Right lobe of liver (tissue), 6 donors: ENCODE results near the gene THSD8. TPM values are rescaled to one million over a fixed set of nuclear protein-coding genes. Genes with fewer than 3 reads are reported as not detected.
A peak's percentile ranks its signal among the peaks of the same experiment; 100 is the strongest.

Experiments
- ATAC-seq, 4 donors: fragments of 200-7000 bp; cut with Tn5 transposase; one replicate each; pipeline ENCODE4 v1.9.1; 2020; ENCODE audit warnings: mild to moderate bottlenecking in 4 of 4, moderate library complexity in 4 of 4
- DNase-seq, 3 donors: peaks; one replicate each; pipeline ENCODE4 v3.0.0-alpha.2; 2020
- H3K27ac ChIP-seq, 3 donors: fragments of 200-600 bp; one replicate each; pipeline ENCODE4 v1.8.0; 2022
- H3K27me3 ChIP-seq, 2 donors: fragments of 200-600 bp; one replicate each; pipeline ENCODE4 v1.8.0; 2022
- H3K36me3 ChIP-seq, 4 donors: fragments of 200-600 bp; sonication (generic) in 1 of 4; one replicate each; pipeline versions ENCODE4 v1.5.1 to v1.8.0; 2017 to 2022; ENCODE audit warnings: control low read depth in 1 of 4
- H3K4me1 ChIP-seq, 4 donors: fragments of 200-600 bp; sonication (generic) in 1 of 4; one replicate each; pipeline versions ENCODE4 v1.5.1 to v1.8.0; 2017 to 2022; ENCODE audit warnings: control low read depth in 1 of 4
- H3K4me3 ChIP-seq, 3 donors: fragments of 200-600 bp; one replicate each; pipeline ENCODE4 v1.8.0; 2022
- H3K9me3 ChIP-seq, 4 donors: fragments of 200-600 bp; sonication (generic) in 1 of 4; one replicate each; pipeline versions ENCODE4 v1.5.1 to v1.8.0; 2017 to 2022; ENCODE audit warnings: control low read depth in 1 of 4
- POLR2A ChIP-seq: fragments of 450-650 bp; IDR thresholded peaks from one replicate; pipeline ENCODE4 v1.6.1; 2017; ENCODE audit warnings: antibody characterized with exemption, mild to moderate bottlenecking
- whole genome bisulfite sequencing: methylation state at CpG from one replicate; pipeline ENCODE4 v1.1.6; 2018; ENCODE audit warnings: low coverage, low lambda C conversion rate; ENCODE audit not compliant: insufficient coverage; ENCODE audit errors: missing lambda C conversion rate; 5-methylcytosine and 5-hydroxymethylcytosine counted together
- intact Hi-C, 2 donors: fragments of 100-400 bp; cut with DNase I; formaldehyde crosslinking; loops; one replicate each; pipeline versions ENCODE4 v1.11.2 to v1.14.1; 2022
- total RNA-seq, 6 experiments: library from RNA; depleted of rRNA in 2 of 6; stranded (reverse); fragments of >200 nt in 2 of 6; fragmentation: NEBNext Ultra II Directional in 3 of 6; extraction: Animal tissue kit (Norgen Biotek cat#: 25700) in 3 of 6; gene quantifications; one replicate each; pipeline versions ENCODE4 v1.1.0 to v1.2.4, GENCODE V29; 2016 to 2023
- TF ChIP-seq, protein P1 (sequence below), 4 donors: fragments of 200-600 bp in 3 of 4; fragments of 450-650 bp in 1 of 4; IDR thresholded peaks; one replicate each; pipeline versions ENCODE4 v1.5.1 to v1.8.0; 2016 to 2022; ENCODE audit warnings: antibody characterized with exemption in 4 of 4, mild to moderate bottlenecking in 2 of 4
- donor health status: DM: no; HTN: yes; CAD: no.
- donor health status: DM: no; HTN: no; CAD: no.
- donor health status: DM: no; HTN: no; CAD: no.
- donor health status: DM: no; HTN: yes; CAD: no.
- donor health status: DM: no; HTN: yes; CAD: no.

THSD8 gene
- total RNA-seq, 6 experiments from 2014 or later: 0.62 to 2.0 (median 1.2) TPM; not detected in 1

DNA sequence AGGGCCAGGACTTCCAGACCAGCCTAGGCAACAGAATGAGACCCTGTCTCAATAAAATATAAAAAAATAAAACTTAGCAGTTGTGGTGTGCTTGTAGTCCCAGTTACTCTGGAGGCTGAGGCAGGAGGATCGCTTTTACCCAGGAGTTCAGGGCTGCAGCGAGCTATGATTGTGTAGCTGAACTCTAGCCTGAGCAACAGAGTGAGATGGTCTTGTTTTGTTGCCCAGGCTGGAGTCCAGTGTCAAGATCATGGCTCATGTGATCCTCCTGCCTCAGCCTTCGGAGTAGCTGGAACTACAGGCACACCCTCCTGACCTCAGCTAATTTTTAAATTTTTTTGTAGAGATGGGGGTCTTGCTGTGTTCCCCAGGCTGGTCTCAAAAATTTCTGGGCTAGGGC, 14.9 kb upstream of the THSD8 start:
- ATAC-seq: no peak
- H3K36me3 ChIP-seq: no peaks in the 10 kb centered on the region
- peaks cover 3 to 41% (median 20%) of the 10 kb centered on the region in 4 donors for H3K4me1 ChIP-seq
- WGBS: 57% methylated on average over 3 of the region's 3 CpGs
- no peaks in the 10 kb centered on the region for H3K9me3 ChIP-seq
- TF ChIP-seq, protein P1, sequence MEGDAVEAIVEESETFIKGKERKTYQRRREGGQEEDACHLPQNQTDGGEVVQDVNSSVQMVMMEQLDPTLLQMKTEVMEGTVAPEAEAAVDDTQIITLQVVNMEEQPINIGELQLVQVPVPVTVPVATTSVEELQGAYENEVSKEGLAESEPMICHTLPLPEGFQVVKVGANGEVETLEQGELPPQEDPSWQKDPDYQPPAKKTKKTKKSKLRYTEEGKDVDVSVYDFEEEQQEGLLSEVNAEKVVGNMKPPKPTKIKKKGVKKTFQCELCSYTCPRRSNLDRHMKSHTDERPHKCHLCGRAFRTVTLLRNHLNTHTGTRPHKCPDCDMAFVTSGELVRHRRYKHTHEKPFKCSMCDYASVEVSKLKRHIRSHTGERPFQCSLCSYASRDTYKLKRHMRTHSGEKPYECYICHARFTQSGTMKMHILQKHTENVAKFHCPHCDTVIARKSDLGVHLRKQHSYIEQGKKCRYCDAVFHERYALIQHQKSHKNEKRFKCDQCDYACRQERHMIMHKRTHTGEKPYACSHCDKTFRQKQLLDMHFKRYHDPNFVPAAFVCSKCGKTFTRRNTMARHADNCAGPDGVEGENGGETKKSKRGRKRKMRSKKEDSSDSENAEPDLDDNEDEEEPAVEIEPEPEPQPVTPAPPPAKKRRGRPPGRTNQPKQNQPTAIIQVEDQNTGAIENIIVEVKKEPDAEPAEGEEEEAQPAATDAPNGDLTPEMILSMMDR (IDR thresholded peaks at IDR 0.05): no peak
- no peak for TF ChIP-seq POLR2A
- H3K27me3 ChIP-seq: no peaks in the 10 kb centered on the region
- no peak overlapping the region for H3K4me3 ChIP-seq
- DNase-seq: peak in 2 of 3 donors; percentile 39 to 49
- intact Hi-C loops: no loop called here
- peak overlapping the region; percentile 53 to 100 (median 96) for H3K27ac ChIP-seq

DNA sequence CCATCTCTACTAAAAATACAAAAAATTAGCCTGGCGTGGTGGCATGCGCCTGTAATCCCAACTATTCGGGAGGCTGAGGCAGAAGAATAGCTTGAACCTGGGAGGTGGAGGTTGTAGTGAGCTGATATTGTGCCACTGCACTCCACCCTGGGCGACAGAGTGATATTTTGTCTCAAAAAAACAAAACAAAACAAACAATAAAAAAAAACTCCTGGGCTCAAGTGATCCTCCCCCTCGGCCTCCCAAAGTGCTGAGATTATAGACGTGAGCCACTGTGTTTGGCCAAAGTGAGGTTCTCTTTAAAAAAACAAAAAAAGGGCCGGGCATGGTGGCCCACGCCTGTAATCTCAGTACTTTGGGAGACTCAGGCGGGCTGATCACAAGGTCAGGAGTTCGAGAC, 14.4 kb upstream of the THSD8 start:
- Histone ChIP-seq H3K9me3 (no peaks in the 10 kb centered on the region), H3K27ac (peak overlapping the region; percentile 96 to 100 (median 99)), H3K4me1 (peaks cover 3 to 39% (median 20%) of the 10 kb centered on the region in 4 donors), H3K4me3 (no peak overlapping the region), H3K36me3 (no peaks in the 10 kb centered on the region), H3K27me3 (no peaks in the 10 kb centered on the region)
- ATAC-seq: no peak
- intact Hi-C loops: no loop called here
- no peak for TF ChIP-seq POLR2A
- TF ChIP-seq, protein P1 (IDR thresholded peaks at IDR 0.05): no peak
- 83% methylated on average over 7 of the region's 10 CpGs for WGBS
- no peak for DNase-seq

DNA sequence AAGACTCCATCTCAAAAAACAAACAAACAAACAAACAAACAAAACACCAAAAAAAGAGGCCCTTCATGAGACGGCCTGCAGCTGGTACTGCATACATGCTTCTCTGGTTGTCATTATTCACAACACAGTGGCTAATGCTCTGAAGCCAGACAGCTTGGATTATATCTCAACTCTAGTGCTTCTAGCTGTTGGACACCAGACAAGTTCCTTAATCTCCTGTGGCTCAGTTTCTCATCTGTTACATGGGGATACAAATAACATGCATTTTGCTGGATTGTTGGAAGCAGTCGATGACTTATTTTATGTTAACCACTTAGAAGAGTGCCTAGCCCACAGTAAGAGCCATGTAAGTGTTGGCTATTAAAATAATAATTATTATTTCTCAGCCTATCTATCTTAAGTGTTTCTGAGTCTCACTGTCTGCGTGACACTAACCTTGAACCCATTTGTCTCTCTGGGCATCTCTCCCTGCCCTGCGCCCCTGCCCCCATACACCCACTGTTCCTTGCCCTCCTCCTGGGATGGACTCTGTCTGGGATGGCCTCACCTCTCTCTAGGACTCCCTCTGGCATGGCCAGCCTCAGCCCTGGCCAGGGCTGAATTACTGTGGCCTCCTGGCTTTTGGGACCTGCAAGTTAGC, 13.7 kb upstream of the THSD8 start:
- Histone ChIP-seq H3K27ac (peak overlapping the region; percentile 96 to 100 (median 99)), H3K4me1 (peaks cover 3 to 34% (median 17%) of the 10 kb centered on the region in 4 donors), H3K36me3 (no peaks in the 10 kb centered on the region), H3K27me3 (no peaks in the 10 kb centered on the region), H3K4me3 (peak overlapping the region; percentile 48 to 90 (median 81)), H3K9me3 (no peaks in the 10 kb centered on the region)
- intact Hi-C loops: no loop called here
- 38% methylated on average over 3 of the region's 4 CpGs for WGBS
- ATAC-seq (no peak), DNase-seq (peak in 1 of 3 donors; percentile 84)
- TF ChIP-seq POLR2A: no peak
- TF ChIP-seq, protein P1 (IDR thresholded peaks at IDR 0.05): no peak

GRCh38 chr19:12788682-12789097, 13.2 kb upstream of the THSD8 start:
- WGBS: 1% methylated on average over 10 of the region's 12 CpGs
- Histone ChIP-seq H3K36me3 (no peaks in the 10 kb centered on the region), H3K4me3 (peak overlapping the region; percentile 48 to 90 (median 81)), H3K4me1 (peaks cover 1 to 30% (median 13%) of the 10 kb centered on the region in 4 donors), H3K27ac (peak overlapping the region; percentile 96 to 100 (median 99)), H3K9me3 (no peaks in the 10 kb centered on the region), H3K27me3 (no peaks in the 10 kb centered on the region)
- peak in 2 of 3 donors; percentile 88 to 90 for DNase-seq
- TF ChIP-seq, protein P1 (IDR thresholded peaks at IDR 0.05): no peak
- TF ChIP-seq POLR2A: no peak
- intact Hi-C loops: no loop called here
- peak in 2 of 4 donors; percentile 0 to 1 for ATAC-seq
